Heart left ventricle (tissue), 16 donors: ENCODE results near the gene INPP5D. TPM values are rescaled to one million over a fixed set of nuclear protein-coding genes. Genes with fewer than 3 reads are reported as not detected.
A peak's percentile ranks its signal among the peaks of the same experiment; 100 is the strongest.

ENCODE experiments used
- ATAC-seq, 4 donors: fragments of 200-7000 bp; cut with Tn5 transposase; one replicate each; pipeline ENCODE4 v1.9.1; 2020 to 2022; ENCODE audit warnings: moderate library complexity in 4 of 4, mild to moderate bottlenecking in 3 of 4, moderate number of reproducible peaks in 1 of 4
- DNase-seq, 5 donors: peaks; one replicate each; pipeline ENCODE4 v3.0.0-alpha.2; 2020
- H3K27ac ChIP-seq, 12 donors: fragments of 200-600 bp; sonication (generic) in 4 of 12; one replicate each; pipeline versions ENCODE4 v1.5.0 to v1.8.0; 2016 to 2022; ENCODE audit warnings: mild to moderate bottlenecking in 2 of 12
- H3K27me3 ChIP-seq, 9 donors: fragments of 200-600 bp; sonication (generic) in 2 of 9; one replicate each; pipeline versions ENCODE4 v1.5.1 to v1.8.0; 2016 to 2022; ENCODE audit warnings: mild to moderate bottlenecking in 3 of 9
- H3K36me3 ChIP-seq, 9 donors: fragments of 200-600 bp; sonication (generic) in 2 of 9; one replicate each; pipeline versions ENCODE4 v1.5.0 to v1.8.0; 2018 to 2022; ENCODE audit warnings: mild to moderate bottlenecking in 2 of 9
- H3K4me1 ChIP-seq, 12 donors: fragments of 200-600 bp; sonication (generic) in 4 of 12; one replicate each; pipeline versions ENCODE4 v1.5.0 to v1.8.0; 2016 to 2022; ENCODE audit warnings: mild to moderate bottlenecking in 3 of 12
- H3K4me3 ChIP-seq, 12 donors: fragments of 200-600 bp; sonication (generic) in 4 of 12; one replicate each; pipeline versions ENCODE4 v1.5.0 to v1.8.0; 2017 to 2022; ENCODE audit warnings: mild to moderate bottlenecking in 9 of 12, moderate library complexity in 4 of 12
- H3K9me3 ChIP-seq, 12 donors: fragments of 200-600 bp; sonication (generic) in 4 of 12; one replicate each; pipeline versions ENCODE4 v1.5.0 to v1.8.0; 2016 to 2022; ENCODE audit warnings: mild to moderate bottlenecking in 1 of 12
- POLR2A ChIP-seq, 2 donors: fragments of 450-650 bp; IDR thresholded peaks; one replicate each; pipeline ENCODE4 v1.6.1; 2017; ENCODE audit warnings: antibody characterized with exemption in 2 of 2, mild to moderate bottlenecking in 2 of 2, moderate library complexity in 2 of 2
- WGBS, 4 donors: extraction: QIAGEN DNeasy Blood & Tissue Kit in 2 of 4; methylation state at CpG; one replicate each; pipeline versions ENCODE4 v1.1.5 to v1.1.7; 2013 to 2018; 5-methylcytosine and 5-hydroxymethylcytosine counted together
- intact Hi-C, 10 donors: fragments of 100-400 bp; cut with DNase I; formaldehyde crosslinking; loops; one replicate each; pipeline versions ENCODE4 v1.11.1 to v1.14.2; 2022
- polyA plus RNA-seq, 2 donors: library from polyadenylated mRNA; stranded (reverse); fragments of 200-250 nt; gene quantifications; one replicate each; pipeline ENCODE4 v1.2.3, GENCODE V29; 2013
- total RNA-seq, 9 donors: library from RNA; depleted of rRNA in 2 of 9; stranded (reverse); fragments of >200 nt in 2 of 9; fragmentation: NEBNext Ultra II Directional in 3 of 9; extraction: Animal tissue kit (Norgen Biotek cat#: 25700) in 3 of 9; gene quantifications; one replicate each; pipeline versions ENCODE4 v1.1.0 to v1.2.4, GENCODE V29; 2016 to 2023
- TF ChIP-seq, protein P1 (sequence below), 12 donors: fragments of 200-600 bp; sonication (generic) in 4 of 12; IDR thresholded peaks; one replicate each; pipeline versions ENCODE4 v1.5.0 to v1.8.0; 2018 to 2022; ENCODE audit warnings: antibody characterized with exemption in 12 of 12, mild to moderate bottlenecking in 5 of 12
- donor health status: ischemic (EF 13 %, LVEDD 7.1; RV severe dilation, severe dysfunction).
- donor health status: healthy with polysubstance abuse.
- donor health status: DM: no; HTN: yes; CAD: no.
- donor health status: DM: no; HTN: no; CAD: no.
- donor health status: ischemic (EF 25% LVEDD 6.9; RV normal size, moderate dysfunction).
- donor health status: ischemic (EF 25% LVEDD 5.7; RV mildly dilated, moderate dysfunction).
- donor health status: healthy.
- donor health status: DM: yes; HTN: yes; CAD: no.
- donor health status: ischemic (EF 35%, LVEDD 5.7; RV mildly dilated, moderate dysfunction).
- donor health status: nonischemic (EF 11% LVEDD 7.7; RV severe dilation, severe dysfunction).
- donor health status: DM: yes; HTN: yes; CAD: no.
- donor health status: PGD.
- donor health status: ischemic (EF 29% LVEDD 5.4; RV normal size, mild dysfunction).
- donor health status: nonischemic (EF 23%, LVEDD 6.1; RV moderate dilation, normal function).

Gene INPP5D
- total and polyA plus RNA-seq, 11 donors = 2.8 to 29.1 (median 4.9) TPM

- Histone ChIP-seq H3K4me1 (peaks cover 4 to 39% (median 18%) of the 10 kb centered on the region in 12 donors), H3K27ac (no peak overlapping the region), H3K4me3 (no peak overlapping the region), H3K9me3 (no peaks in the 10 kb centered on the region), H3K27me3 (no peaks in the 10 kb centered on the region), H3K36me3 (peaks cover 0 to 16% (median 0%) of the 10 kb centered on the region in 9 donors)
- intact Hi-C loops = no loop called here
- TF ChIP-seq POLR2A (IDR thresholded peaks at IDR 0.05) = no peak
- TF ChIP-seq, protein P1, sequence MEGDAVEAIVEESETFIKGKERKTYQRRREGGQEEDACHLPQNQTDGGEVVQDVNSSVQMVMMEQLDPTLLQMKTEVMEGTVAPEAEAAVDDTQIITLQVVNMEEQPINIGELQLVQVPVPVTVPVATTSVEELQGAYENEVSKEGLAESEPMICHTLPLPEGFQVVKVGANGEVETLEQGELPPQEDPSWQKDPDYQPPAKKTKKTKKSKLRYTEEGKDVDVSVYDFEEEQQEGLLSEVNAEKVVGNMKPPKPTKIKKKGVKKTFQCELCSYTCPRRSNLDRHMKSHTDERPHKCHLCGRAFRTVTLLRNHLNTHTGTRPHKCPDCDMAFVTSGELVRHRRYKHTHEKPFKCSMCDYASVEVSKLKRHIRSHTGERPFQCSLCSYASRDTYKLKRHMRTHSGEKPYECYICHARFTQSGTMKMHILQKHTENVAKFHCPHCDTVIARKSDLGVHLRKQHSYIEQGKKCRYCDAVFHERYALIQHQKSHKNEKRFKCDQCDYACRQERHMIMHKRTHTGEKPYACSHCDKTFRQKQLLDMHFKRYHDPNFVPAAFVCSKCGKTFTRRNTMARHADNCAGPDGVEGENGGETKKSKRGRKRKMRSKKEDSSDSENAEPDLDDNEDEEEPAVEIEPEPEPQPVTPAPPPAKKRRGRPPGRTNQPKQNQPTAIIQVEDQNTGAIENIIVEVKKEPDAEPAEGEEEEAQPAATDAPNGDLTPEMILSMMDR (IDR thresholded peaks at IDR 0.05) = no peak
- WGBS, 4 donors = 84 to 96% (median 91%) methylated on average over 8 of the region's 8 CpGs
- ATAC-seq (no peak), DNase-seq (no peak)
These were observed 150.1 kb downstream of the INPP5D start for GRCh38 chr2:233210281-233210680.

DNA sequence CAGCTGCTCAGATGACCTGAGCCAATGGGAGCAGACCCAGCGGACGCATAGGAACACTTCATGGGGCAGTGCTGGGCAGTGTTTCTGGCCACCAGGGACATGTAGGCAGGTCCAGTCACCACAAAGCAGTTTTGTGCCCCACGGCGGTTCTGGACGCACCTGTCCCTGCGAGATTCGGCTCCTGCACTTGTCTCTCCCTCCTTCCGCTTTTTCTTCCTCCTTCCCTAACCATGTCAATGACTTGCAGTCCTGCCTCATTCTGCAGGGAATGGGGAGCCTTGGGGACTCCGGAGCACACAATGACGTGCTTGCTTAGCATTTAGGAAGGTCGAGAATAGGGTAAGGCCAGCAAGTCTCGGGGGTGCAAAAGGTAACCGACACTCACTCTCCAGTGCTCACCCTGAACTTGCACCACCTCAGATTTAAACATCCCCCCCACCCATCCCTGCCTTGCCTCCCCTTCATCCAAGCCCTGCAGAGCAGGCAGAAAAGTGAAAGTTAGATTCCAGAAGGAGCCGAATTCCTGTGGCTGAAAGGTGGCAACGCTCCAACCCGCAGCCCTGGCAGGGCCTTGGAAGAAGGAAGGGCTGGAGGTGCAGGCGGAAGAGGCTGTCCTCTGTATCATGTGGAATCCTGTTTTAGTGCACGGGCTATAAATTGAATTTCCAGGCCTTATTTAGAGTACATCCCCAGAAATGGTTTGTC, 150.9 kb downstream of the INPP5D start:
- WGBS, 4 donors = 47 to 56% (median 53%) methylated on average over 18 of the region's 18 CpGs
- Histone ChIP-seq H3K4me3 (peak overlapping the region in 8 of 12 donors; percentile 6 to 44 (median 26)), H3K4me1 (peaks cover 4 to 39% (median 18%) of the 10 kb centered on the region in 12 donors), H3K27ac (peak overlapping the region in 10 of 12 donors; percentile 2 to 60 (median 48)), H3K36me3 (peaks cover 0 to 16% (median 0%) of the 10 kb centered on the region in 9 donors), H3K27me3 (no peaks in the 10 kb centered on the region), H3K9me3 (no peaks in the 10 kb centered on the region)
- peak; percentile 79 to 89 (median 79) for DNase-seq
- ATAC-seq = peak; percentile 77 to 88 (median 86)
- TF ChIP-seq, protein P1 (IDR thresholded peaks at IDR 0.05) = no peak
- no peak for TF ChIP-seq POLR2A (IDR thresholded peaks at IDR 0.05)
- intact Hi-C loops = no loop called here

DNA sequence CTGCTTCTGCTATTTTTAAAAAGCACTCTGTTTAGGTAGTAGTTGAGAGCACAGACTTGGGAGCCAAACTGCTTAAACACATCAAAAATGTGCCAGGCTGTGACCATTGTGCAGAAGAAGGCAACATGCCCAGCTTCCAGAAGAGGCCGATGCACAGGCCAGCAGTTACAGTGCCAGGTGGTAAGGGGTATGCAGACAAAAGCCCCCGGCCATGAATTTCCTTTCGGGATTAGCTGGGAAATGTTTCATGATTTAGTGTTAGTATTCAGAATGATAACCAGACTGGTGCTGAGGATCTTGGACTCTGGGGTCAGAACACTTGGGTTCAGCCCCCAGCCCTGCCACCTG, 151.4 kb downstream of the INPP5D start:
- peaks cover 0 to 12% (median 0%) of the 10 kb centered on the region in 9 donors for H3K36me3 ChIP-seq
- intact Hi-C loops = no loop called here
- H3K4me3 ChIP-seq = peak overlapping the region in 6 of 12 donors; percentile 6 to 44 (median 29)
- H3K27ac ChIP-seq = peak overlapping the region in 11 of 12 donors; percentile 2 to 60 (median 46)
- DNase-seq = no peak
- 52 to 60% (median 54%) methylated on average over 3 of the region's 3 CpGs for WGBS, 4 donors
- no peak for ATAC-seq
- H3K27me3 ChIP-seq = no peaks in the 10 kb centered on the region
- H3K4me1 ChIP-seq = peaks cover 4 to 39% (median 18%) of the 10 kb centered on the region in 12 donors
- TF ChIP-seq POLR2A (IDR thresholded peaks at IDR 0.05) = no peak
- TF ChIP-seq, protein P1 (IDR thresholded peaks at IDR 0.05) = no peak
- no peaks in the 10 kb centered on the region for H3K9me3 ChIP-seq

DNA sequence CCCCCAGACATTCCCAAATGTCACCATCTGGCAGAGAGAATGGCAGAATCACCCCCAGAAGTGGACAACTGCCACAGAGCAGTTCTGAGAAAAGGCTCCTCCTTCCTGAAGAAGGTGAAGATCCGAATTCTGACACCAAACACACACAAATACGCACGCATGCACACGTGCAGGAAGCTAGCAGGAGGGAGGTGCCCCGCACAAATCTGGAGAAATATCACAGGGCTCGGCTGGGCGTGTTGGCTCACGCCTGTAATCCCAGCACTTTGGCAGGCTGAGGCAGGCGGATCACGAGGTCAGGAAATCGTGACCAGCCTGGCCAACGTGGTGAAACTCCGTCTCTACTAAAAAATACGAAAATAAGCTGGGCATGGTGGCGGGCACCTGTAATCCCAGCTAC, 152.9 kb downstream of the INPP5D start:
- Histone ChIP-seq H3K27ac (no peak overlapping the region), H3K27me3 (no peaks in the 10 kb centered on the region), H3K4me3 (no peak overlapping the region), H3K36me3 (no peaks in the 10 kb centered on the region), H3K4me1 (peaks cover 4 to 32% (median 16%) of the 10 kb centered on the region in 12 donors), H3K9me3 (no peaks in the 10 kb centered on the region)
- WGBS, 4 donors = 89 to 90% (median 90%) methylated on average over 15 of the region's 15 CpGs
- DNase-seq (no peak), ATAC-seq (no peak)
- intact Hi-C loops = no loop called here
- no peak for TF ChIP-seq POLR2A (IDR thresholded peaks at IDR 0.05)
- TF ChIP-seq, protein P1 (IDR thresholded peaks at IDR 0.05) = no peak
